ENCODE data around the gene GNAZ.

The GNAZ gene

DNA sequence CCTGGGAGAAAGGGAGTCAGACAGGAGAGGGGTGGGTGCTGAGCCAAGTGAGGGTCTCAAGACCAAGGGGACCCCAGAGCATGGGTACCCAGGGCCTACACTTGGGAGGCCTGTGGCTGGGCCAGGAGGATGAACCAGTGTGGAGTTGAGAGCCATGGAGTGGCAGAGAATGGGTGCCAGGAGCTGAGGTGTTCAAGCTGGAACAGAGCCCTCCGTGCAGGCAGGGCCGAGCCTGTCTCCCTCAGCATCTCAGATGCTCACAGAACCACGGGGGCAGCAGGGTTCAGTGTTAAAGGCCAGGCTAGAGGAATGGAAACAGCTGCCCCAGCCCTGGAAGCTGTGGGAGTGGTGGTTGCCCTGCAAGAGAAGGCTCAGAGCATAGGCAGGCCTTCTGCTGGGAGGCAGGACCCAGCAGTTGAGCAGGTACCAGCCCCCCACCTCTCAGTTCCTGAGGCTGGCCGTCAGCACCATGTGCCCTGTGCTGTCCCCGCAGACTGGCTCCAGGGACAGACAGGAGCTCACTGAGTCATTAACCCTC lies 39.2 kb downstream of the GNAZ start:
- peaks cover 97% of the 10 kb centered on the region for H3K4me1 ChIP-seq
- H3K27me3 ChIP-seq = no peaks in the 10 kb centered on the region
- peak overlapping the region; percentile 52; the same call in 1 of the 2 replicates for H3K9ac ChIP-seq
- H3K4me2 ChIP-seq = peak overlapping the region; percentile 94
- H3K4me3 ChIP-seq = no peak overlapping the region
- no peak for TF ChIP-seq Cebpa-rat (IDR thresholded peaks at IDR 0.05)
- peaks cover 22% of the 10 kb centered on the region; the same call in 1 of the 2 replicates for H3K36me3 ChIP-seq
- H3K9me3 ChIP-seq = no peaks in the 10 kb centered on the region
- peaks cover 74% of the 10 kb centered on the region for H4K20me1 ChIP-seq
- H3K27ac ChIP-seq = peak overlapping the region; percentile 84

DNA sequence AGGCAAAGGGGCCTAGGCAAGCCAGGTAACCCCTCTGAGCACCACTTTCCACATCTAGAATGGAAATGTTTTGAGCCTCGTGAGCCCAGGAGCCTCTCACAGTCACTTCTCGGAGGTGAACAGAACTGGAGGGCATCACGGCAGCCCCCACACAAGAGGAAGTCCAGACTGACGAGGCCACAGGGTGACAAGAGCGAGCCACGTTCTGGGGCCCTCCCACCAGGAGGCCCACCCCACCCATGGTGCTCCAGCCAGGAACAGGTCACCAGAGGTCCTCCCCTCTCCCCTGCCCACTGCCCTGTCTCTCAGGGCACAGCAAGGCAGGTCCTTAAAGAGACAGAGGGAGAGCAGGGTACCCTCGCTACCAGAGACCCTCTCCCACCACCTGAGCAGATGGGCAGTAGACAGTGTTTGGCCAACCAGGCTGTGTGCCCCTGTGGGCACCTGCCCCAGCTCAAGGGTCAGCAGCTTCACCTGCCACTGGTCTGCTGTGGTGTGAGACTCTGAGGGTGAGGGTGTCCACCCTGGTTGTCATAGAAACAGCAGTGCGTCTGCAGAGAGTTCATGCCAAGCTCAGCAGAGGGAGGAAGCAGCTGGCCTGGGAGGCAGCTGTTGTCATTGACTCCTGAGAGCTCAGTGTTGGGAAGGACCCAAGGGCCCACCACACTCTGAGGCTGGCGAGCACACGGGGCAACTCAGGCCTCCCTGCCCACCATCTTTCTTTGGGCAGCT lies 40.0 kb downstream of the GNAZ start:
- Histone ChIP-seq H3K36me3 (peaks cover 14% of the 10 kb centered on the region; the same call in 1 of the 2 replicates), H3K4me3 (no peak overlapping the region), H4K20me1 (peaks cover 66% of the 10 kb centered on the region), H3K27me3 (no peaks in the 10 kb centered on the region), H3K4me2 (peak overlapping the region; percentile 94), H3K4me1 (peaks cover 100% of the 10 kb centered on the region), H3K9ac (0 out of 2 replicates have a peak overlapping the region, but pooled peaks have one; percentile 67), H3K9me3 (no peaks in the 10 kb centered on the region), H3K27ac (peak overlapping the region; percentile 84)
- TF ChIP-seq Cebpa-rat (IDR thresholded peaks at IDR 0.05) = no peak

DNA sequence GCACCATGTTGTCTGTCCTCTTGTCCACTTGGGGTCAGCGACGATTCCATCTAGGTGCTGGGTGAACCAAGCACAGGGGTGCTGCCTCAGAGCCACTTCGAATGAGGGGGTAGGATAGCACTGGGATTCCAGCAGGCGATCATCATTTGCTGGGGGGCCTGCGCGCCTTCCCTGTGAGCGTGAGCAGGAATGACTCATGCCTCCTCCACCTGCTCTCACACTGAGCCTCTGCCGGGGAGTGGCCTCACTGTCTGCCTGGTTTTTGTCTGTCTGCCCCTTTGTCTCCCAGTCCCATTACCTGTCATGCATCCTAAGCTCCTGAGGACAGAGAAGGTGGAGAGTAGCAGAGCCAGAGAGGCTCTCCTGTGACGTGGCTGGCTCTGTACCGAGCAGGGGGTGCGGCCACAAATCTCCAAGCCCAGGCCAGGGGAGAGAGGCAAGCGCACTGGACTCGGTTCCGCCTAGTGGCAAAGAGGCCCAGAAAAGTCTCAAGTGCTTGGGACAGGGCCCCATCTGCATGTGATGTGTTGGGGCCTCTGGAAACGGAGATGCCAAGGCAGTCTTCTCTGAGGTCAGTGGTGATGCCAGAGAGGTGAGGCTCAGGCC lies 40.7 kb downstream of the GNAZ start:
- Histone ChIP-seq H3K27ac (peak overlapping the region; percentile 84), H3K27me3 (no peaks in the 10 kb centered on the region), H3K9ac (peak overlapping the region; percentile 67), H4K20me1 (peaks cover 59% of the 10 kb centered on the region), H3K4me1 (peaks cover 100% of the 10 kb centered on the region), H3K9me3 (no peaks in the 10 kb centered on the region), H3K4me3 (no peak overlapping the region; the same call in 1 of the 2 replicates), H3K36me3 (peaks cover 11% of the 10 kb centered on the region; the same call in 1 of the 2 replicates), H3K4me2 (peak overlapping the region; percentile 94)
- no peak for TF ChIP-seq Cebpa-rat (IDR thresholded peaks at IDR 0.05)

DNA sequence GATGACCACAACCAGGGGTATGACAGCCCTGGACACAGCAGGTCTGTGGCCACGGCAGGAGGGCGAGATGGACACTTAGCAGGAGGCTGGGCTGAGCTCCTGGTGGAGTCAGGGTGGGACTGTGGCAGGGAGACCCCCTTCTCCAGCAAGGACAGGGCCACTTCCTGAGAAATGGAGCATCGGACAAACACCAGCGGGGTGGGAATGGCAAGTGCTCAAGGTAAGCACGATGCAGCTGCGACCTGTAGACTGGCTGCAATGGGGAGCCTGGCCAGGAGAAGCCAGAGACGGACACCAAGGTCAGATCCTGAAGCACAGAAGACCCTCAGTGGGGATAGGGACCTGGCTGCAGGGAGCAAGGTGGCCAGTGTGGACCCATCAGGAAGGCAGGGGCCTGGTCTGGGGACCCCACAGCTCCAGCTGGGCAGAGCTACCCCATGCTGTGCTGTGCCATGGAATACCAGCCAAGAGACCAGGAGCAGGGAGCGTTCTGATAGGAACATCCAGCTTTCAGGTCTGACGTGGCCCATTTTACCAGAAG lies 42.2 kb downstream of the GNAZ start:
- peak overlapping the region; percentile 94 for H3K4me2 ChIP-seq
- peak overlapping the region; percentile 84 for H3K27ac ChIP-seq
- peaks cover 100% of the 10 kb centered on the region for H3K4me1 ChIP-seq
- no peaks in the 10 kb centered on the region for H3K9me3 ChIP-seq
- H3K27me3 ChIP-seq = no peaks in the 10 kb centered on the region
- H3K36me3 ChIP-seq = peaks cover 7% of the 10 kb centered on the region; the same call in 1 of the 2 replicates
- peak overlapping the region; percentile 67 for H3K9ac ChIP-seq
- peak overlapping the region; percentile 17; the same call in 1 of the 2 replicates for H3K4me3 ChIP-seq
- peaks cover 44% of the 10 kb centered on the region for H4K20me1 ChIP-seq
- no peak for TF ChIP-seq Cebpa-rat (IDR thresholded peaks at IDR 0.05)

DNA sequence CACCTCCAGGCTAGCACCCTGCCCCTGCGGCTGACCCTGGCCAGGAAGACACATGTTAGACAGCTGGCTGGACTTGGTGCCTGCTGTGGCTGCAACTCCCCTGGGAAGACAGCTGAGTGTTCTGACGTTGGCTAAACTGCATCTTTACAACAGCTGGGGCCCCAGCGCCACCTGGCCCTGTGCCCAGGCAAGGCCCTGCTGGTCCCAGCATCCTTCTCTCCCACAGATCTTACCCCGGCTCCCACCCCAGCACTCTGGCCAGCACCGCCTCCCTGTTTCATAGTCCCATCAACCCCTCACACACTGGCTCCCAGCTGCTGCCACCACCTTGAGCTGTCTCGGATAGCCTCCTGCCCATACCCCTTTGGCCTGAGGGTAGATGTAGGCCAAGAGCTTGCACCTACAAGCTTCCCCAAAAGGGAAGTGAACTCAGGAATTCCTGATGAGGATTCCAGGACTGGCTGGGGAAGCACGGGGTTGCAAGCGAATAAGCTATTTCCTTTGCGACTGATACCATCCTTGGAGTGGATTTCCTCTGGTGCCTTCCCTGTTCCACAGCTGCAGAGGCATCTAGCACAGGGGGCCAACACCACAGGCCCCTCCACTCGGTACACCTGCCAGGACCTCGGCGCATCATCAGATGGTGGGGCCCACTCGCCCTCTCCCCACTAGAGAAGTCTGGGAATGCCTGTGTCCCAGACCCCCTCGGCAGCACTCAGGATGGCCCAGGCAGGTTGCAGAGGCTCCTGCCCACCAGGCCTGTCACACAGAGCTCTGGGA lies 42.9 kb downstream of the GNAZ start:
- peaks cover 37% of the 10 kb centered on the region for H4K20me1 ChIP-seq
- peaks cover 8% of the 10 kb centered on the region; the same call in 1 of the 2 replicates for H3K36me3 ChIP-seq
- H3K4me1 ChIP-seq = peaks cover 100% of the 10 kb centered on the region
- no peaks in the 10 kb centered on the region for H3K9me3 ChIP-seq
- TF ChIP-seq Cebpa-rat (IDR thresholded peaks at IDR 0.05) = no peak
- H3K4me3 ChIP-seq = peak overlapping the region; percentile 17; the same call in 1 of the 2 replicates
- peak overlapping the region; percentile 84 for H3K27ac ChIP-seq
- H3K9ac ChIP-seq = peak overlapping the region; percentile 67
- no peaks in the 10 kb centered on the region for H3K27me3 ChIP-seq
- H3K4me2 ChIP-seq = peak overlapping the region; percentile 94

DNA sequence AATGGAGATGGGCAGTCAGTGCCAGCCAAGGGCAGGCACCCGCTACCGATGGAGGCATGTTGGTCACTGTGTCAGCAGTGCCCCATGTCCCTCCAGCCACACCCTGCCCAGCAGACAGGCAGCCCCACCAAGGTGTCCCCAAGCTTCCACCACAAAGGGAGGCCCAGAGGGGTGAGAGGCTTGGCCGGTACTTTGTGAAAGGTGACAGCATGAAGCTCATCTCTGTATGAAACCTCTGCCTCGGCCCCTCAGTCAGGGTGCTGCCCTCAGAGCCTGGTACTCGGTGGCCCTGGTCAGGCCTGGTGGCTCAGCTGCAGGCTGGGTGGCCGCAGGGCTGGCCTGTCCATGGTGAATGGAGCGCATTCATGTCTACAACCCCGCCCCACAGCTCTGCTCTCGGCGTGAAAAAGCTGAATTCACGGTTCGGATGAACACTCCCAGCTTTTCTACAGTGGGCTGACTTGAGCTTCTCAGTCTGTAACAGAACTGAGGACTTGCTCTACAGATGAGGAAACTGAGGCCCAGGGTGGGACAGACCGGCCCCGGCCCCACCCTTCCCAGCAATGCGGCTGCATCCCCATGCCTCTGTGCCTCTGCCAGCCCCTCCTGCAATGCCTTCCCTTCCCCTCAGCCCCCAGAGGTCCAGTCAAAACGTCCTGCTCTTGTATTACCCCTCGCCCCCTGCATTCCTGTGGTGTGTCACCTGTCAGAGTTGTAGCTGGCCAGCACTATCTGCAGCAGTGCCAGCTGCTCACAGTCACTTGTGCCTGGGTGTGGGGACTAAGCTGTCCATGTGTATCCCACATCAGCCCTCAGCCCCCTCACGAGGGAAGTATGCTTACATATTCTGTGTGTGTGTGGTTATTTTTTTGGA lies 43.8 kb downstream of the GNAZ start:
- Histone ChIP-seq H3K4me2 (peak overlapping the region; percentile 94), H4K20me1 (peaks cover 29% of the 10 kb centered on the region), H3K4me1 (peaks cover 100% of the 10 kb centered on the region), H3K9ac (peak overlapping the region; percentile 67), H3K27ac (peak overlapping the region; percentile 84), H3K36me3 (peaks cover 8% of the 10 kb centered on the region; the same call in 1 of the 2 replicates), H3K9me3 (no peaks in the 10 kb centered on the region), H3K4me3 (no peak overlapping the region), H3K27me3 (no peaks in the 10 kb centered on the region)
- no peak for TF ChIP-seq Cebpa-rat (IDR thresholded peaks at IDR 0.05)

DNA sequence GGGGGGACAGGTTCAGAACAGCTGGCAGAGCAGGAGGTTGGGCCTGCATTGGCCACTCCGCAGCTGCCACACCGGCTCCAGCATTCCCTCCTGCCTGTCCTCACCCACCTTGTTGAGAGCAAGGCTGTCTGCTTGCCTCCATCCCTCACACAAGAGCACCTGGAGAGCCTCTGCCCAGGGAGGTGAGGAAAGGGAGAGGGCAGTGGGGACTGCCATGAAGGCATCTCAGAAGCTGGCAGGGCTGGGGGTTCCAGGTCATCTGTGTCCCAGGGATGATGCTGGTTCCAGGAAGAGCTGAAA lies 44.4 kb downstream of the GNAZ start:
- TF ChIP-seq Cebpa-rat (IDR thresholded peaks at IDR 0.05) = no peak
- H3K4me2 ChIP-seq = peak overlapping the region; percentile 94
- no peaks in the 10 kb centered on the region for H3K27me3 ChIP-seq
- H3K36me3 ChIP-seq = peaks cover 8% of the 10 kb centered on the region; the same call in 1 of the 2 replicates
- H3K9me3 ChIP-seq = no peaks in the 10 kb centered on the region
- no peak overlapping the region for H3K4me3 ChIP-seq
- H3K27ac ChIP-seq = peak overlapping the region; percentile 84
- H4K20me1 ChIP-seq = peaks cover 23% of the 10 kb centered on the region
- peak overlapping the region; percentile 67 for H3K9ac ChIP-seq
- H3K4me1 ChIP-seq = peaks cover 100% of the 10 kb centered on the region

DNA sequence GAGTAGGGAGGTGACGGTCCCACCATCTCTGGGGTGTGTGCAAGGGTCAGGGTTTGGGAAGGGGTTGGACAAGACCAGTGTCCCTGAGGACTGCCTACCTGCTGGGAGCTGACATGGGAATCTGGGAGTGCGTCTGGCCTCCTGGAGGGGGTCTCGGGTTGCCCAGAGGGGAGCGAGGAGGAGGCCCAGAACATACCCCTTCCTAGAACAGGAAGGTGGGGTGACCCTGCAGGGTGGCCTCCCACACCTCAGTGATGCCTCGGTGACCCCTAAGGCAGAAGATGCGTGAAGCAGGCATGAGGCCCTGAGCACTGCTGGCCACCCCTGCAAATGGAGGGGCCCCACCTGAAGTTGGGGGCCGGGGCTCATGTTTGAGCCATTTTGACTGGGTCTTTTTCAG lies 45.0 kb downstream of the GNAZ start:
- Histone ChIP-seq H4K20me1 (peaks cover 16% of the 10 kb centered on the region), H3K4me3 (no peak overlapping the region), H3K4me1 (peaks cover 100% of the 10 kb centered on the region), H3K9me3 (no peaks in the 10 kb centered on the region), H3K27me3 (no peaks in the 10 kb centered on the region), H3K36me3 (peaks cover 8% of the 10 kb centered on the region; the same call in 1 of the 2 replicates), H3K4me2 (peak overlapping the region; percentile 94), H3K9ac (no peak overlapping the region), H3K27ac (peak overlapping the region; percentile 84)
- TF ChIP-seq Cebpa-rat (IDR thresholded peaks at IDR 0.05) = no peak
